ENCODE results near the gene ING4.
A peak's percentile ranks its signal among the peaks of the same experiment; 100 is the strongest.
"Not testable (repeated sequence)": the region's sequence is repeated elsewhere in the genome, so short reads cannot be mapped to it uniquely, and the experiment has no call there.

Gene ING4

GRCh38 chr12:6662906-6663742, at the start of gene ING4:
ING4 (minus strand) TSS chr12:6663119; CDS start chr12:6663101, 18 bp downstream.
- peak; percentile 96 for DNase-seq (ENCODE audit: low read depth)

GRCh38 chr12:6708960-6709394, 46.1 kb upstream of the ING4 start:
- no peak for DNase-seq (ENCODE audit: low read depth)

GRCh38 chr12:6708351-6708750, 45.4 kb upstream of the ING4 start:
- not testable (repeated sequence) for DNase-seq (ENCODE audit: low read depth)

- no peak for DNase-seq (ENCODE audit: low read depth)
Observed at GRCh38 chr12:6703631-6704030, 40.7 kb upstream of the ING4 start.

GRCh38 chr12:6701078-6701768, 38.3 kb upstream of the ING4 start:
- no peak for DNase-seq (ENCODE audit: low read depth)

- peak; percentile 32 for DNase-seq (ENCODE audit: low read depth)
Observed at GRCh38 chr12:6700646-6701051, 37.7 kb upstream of the ING4 start, which contains the start of gene PIANP. PIANP (minus strand) TSS chr12:6700815; CDS start chr12:6698061, 2,754 bp downstream.

GRCh38 chr12:6699989-6700645, 37.2 kb upstream of the ING4 start:
- DNase-seq (ENCODE audit: low read depth): no peak

GRCh38 chr12:6699259-6699988, 36.5 kb upstream of the ING4 start:
- no peak for DNase-seq (ENCODE audit: low read depth)

- DNase-seq (ENCODE audit: low read depth): no peak
Observed at GRCh38 chr12:6698352-6699046, 35.6 kb upstream of the ING4 start.

GRCh38 chr12:6697584-6698351, 34.8 kb upstream of the ING4 start:
- no peak for DNase-seq (ENCODE audit: low read depth)

GRCh38 chr12:6696690-6697583, 34.0 kb upstream of the ING4 start:
- no peak for DNase-seq (ENCODE audit: low read depth)

GRCh38 chr12:6695313-6696045, 32.6 kb upstream of the ING4 start:
- no peak for DNase-seq (ENCODE audit: low read depth)

GRCh38 chr12:6694701-6695100, 31.8 kb upstream of the ING4 start:
- DNase-seq (ENCODE audit: low read depth): no peak

GRCh38 chr12:6693832-6694355, 31.0 kb upstream of the ING4 start:
- DNase-seq (ENCODE audit: low read depth): no peak

GRCh38 chr12:6692888-6693287, 30.0 kb upstream of the ING4 start:
- no peak for DNase-seq (ENCODE audit: low read depth)

- DNase-seq (ENCODE audit: low read depth): no peak
Observed at GRCh38 chr12:6691473-6691872, 28.6 kb upstream of the ING4 start.

- peak; percentile 93 for DNase-seq (ENCODE audit: low read depth)
Observed at GRCh38 chr12:6688999-6689882, 26.3 kb upstream of the ING4 start, which contains the start of gene ZNF384. ZNF384 (minus strand) TSS chr12:6689375; CDS start chr12:6679520, 9,855 bp downstream.
